ENCODE results near the gene CACNB2.

DNA sequence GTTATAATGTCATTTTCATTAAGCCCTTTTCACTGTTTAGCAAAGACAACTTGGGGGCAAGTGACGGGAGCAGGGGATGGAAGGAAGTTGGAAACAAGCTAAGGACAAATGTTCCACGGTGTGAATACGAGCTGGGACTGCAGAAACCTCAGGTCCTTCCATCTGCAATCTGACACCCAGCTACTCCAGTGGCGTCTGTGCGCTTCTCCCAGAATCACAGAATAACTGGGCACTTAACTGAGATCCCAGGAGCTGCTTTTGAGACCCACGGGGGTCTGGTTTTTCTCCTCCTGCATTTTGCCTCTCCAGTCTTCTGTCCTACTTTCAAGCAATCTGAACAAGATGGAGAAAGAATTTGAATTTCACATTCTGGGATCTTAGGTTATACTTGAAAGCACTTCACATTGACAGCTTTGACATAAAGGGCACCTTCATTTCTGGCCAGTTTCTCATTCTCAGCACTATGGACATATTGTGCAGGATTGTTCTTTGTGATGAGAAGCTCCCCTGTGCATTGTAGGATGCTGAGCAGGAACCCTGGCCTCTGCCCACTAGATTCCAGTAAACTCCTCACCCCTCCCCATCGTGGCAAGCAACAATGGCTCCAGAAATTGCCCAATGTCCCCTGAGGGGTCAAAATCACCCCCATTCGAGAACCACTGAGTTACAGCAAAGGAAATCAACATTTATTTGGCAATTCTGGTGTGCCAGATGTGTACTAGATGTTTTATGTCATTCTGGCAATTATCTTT is 194.1 kb downstream of the CACNB2 start:
- TF ChIP-seq, protein P1, sequence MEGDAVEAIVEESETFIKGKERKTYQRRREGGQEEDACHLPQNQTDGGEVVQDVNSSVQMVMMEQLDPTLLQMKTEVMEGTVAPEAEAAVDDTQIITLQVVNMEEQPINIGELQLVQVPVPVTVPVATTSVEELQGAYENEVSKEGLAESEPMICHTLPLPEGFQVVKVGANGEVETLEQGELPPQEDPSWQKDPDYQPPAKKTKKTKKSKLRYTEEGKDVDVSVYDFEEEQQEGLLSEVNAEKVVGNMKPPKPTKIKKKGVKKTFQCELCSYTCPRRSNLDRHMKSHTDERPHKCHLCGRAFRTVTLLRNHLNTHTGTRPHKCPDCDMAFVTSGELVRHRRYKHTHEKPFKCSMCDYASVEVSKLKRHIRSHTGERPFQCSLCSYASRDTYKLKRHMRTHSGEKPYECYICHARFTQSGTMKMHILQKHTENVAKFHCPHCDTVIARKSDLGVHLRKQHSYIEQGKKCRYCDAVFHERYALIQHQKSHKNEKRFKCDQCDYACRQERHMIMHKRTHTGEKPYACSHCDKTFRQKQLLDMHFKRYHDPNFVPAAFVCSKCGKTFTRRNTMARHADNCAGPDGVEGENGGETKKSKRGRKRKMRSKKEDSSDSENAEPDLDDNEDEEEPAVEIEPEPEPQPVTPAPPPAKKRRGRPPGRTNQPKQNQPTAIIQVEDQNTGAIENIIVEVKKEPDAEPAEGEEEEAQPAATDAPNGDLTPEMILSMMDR (IDR thresholded peaks at IDR 0.05), result no peak
- TF ChIP-seq JUN (IDR thresholded peaks at IDR 0.05), result no peak
- no peak for TF ChIP-seq CEBPB (IDR thresholded peaks at IDR 0.05)

Data from A549 (cell line).